HG03103 (cell line): ENCODE data around the gene TIMM44.

Experiments used
- ATAC-seq: cut with Tn5 transposase; IDR thresholded peaks from one replicate; pipeline ENCODE4 v1.9.1; 2021; ENCODE audit warnings: low read depth; ENCODE audit not compliant: unreplicated experiment

Gene TIMM44

GRCh38 chr19:7916103-7916954, 27.1 kb downstream of the TIMM44 start:
- no peak for ATAC-seq

- no peak for ATAC-seq
Measured at GRCh38 chr19:7915250-7916102, 28.0 kb downstream of the TIMM44 start.

GRCh38 chr19:7914598-7915045, 28.8 kb downstream of the TIMM44 start, which contains the start of gene TGFBR3L:
TSS of gene TGFBR3L (plus strand) at chr19:7914830.
- no peak for ATAC-seq

- no peak for ATAC-seq
Measured at GRCh38 chr19:7914099-7914498, 29.4 kb downstream of the TIMM44 start.

- ATAC-seq, result no peak
Measured at GRCh38 chr19:7913652-7914051, 29.8 kb downstream of the TIMM44 start.

- no peak for ATAC-seq
Measured at GRCh38 chr19:7912697-7913564, 30.5 kb downstream of the TIMM44 start.

- no peak for ATAC-seq
Measured at GRCh38 chr19:7912144-7912696, 31.2 kb downstream of the TIMM44 start.

- no peak for ATAC-seq
Measured at GRCh38 chr19:7911508-7912143, 31.8 kb downstream of the TIMM44 start.

GRCh38 chr19:7910321-7911161, 32.9 kb downstream of the TIMM44 start:
- no peak for ATAC-seq

GRCh38 chr19:7909471-7910067, 33.9 kb downstream of the TIMM44 start:
- ATAC-seq, result no peak

- no peak for ATAC-seq
Measured at GRCh38 chr19:7908742-7909461, 34.6 kb downstream of the TIMM44 start.

GRCh38 chr19:7908078-7908699, 35.3 kb downstream of the TIMM44 start:
- ATAC-seq, result no peak

- no peak for ATAC-seq
Measured at GRCh38 chr19:7907544-7907943, 35.9 kb downstream of the TIMM44 start.

- no peak for ATAC-seq
Measured at GRCh38 chr19:7907122-7907521, 36.3 kb downstream of the TIMM44 start.

GRCh38 chr19:7905859-7906258, 37.6 kb downstream of the TIMM44 start:
- no peak for ATAC-seq

GRCh38 chr19:7905268-7905667, 38.2 kb downstream of the TIMM44 start:
- no peak for ATAC-seq
